HepG2 (cell line): Measurements from ENCODE around the gene NOC3L. TPM values are rescaled to one million over a fixed set of nuclear protein-coding genes. Genes with fewer than 3 reads are reported as not detected.
A peak's percentile ranks its signal among the peaks of the same experiment; 100 is the strongest.

Source experiments
- EHMT2 ChIP-seq: fragments of 200-600 bp; sonication (generic); IDR thresholded peaks from 2 replicates; pipeline ENCODE4 v1.7.0; 2017; ENCODE audit warnings: antibody characterized with exemption, low read depth, low read length, borderline replicate concordance
- ETS1 ChIP-seq: sonication (generic); formaldehyde crosslinking; IDR thresholded peaks from 2 replicates; pipeline ENCODE4 v1.4.0; 2020; ENCODE audit warnings: missing genetic modification reagents
- FOSL2 ChIP-seq: sonication (generic); formaldehyde crosslinking; IDR thresholded peaks from 2 replicates; pipeline ENCODE4 v1.4.0; 2020; ENCODE audit warnings: missing genetic modification reagents
- HNRNPLL ChIP-seq: fragments of 200-400 bp; formaldehyde crosslinking; IDR thresholded peaks from 2 replicates; pipeline ENCODE4 v1.6.1; 2017; ENCODE audit warnings: mild to moderate bottlenecking, low read depth, low read length; ENCODE audit not compliant: poor library complexity, severe bottlenecking
- HOMEZ ChIP-seq: IDR thresholded peaks from 2 replicates; pipeline ENCODE4 v1.6.1; 2016; ENCODE audit warnings: low read depth
- KLF9 ChIP-seq: IDR thresholded peaks from 2 replicates; pipeline ENCODE4 v1.6.1; 2016; ENCODE audit warnings: low read depth
- MYPOP ChIP-seq: sonication (generic); formaldehyde crosslinking; IDR thresholded peaks from 2 replicates; pipeline ENCODE4 v1.8.1; 2023; ENCODE audit warnings: mild to moderate bottlenecking, moderate library complexity, missing genetic modification reagents
- NFE2L2 ChIP-seq: fragments of 150-350 bp; IDR thresholded peaks from 2 replicates; pipeline ENCODE4 v1.6.1; 2014; ENCODE audit warnings: low read length
- POGZ ChIP-seq: sonication (generic); formaldehyde crosslinking; IDR thresholded peaks from 2 replicates; pipeline ENCODE4 v1.4.0; 2020; ENCODE audit warnings: mild to moderate bottlenecking, missing genetic modification reagents
- POLR2A ChIP-seq, 2 experiments: IDR thresholded peaks; 2 replicates each; pipeline ENCODE4 v1.6.1; 2011; ENCODE audit warnings: low read depth in 2 of 2, low read length in 2 of 2, mild to moderate bottlenecking in 1 of 2, moderate library complexity in 1 of 2; ENCODE audit not compliant: insufficient read depth in 1 of 2
- RARA ChIP-seq: IDR thresholded peaks from 2 replicates; pipeline ENCODE4 v1.6.1; 2016; ENCODE audit warnings: missing genetic modification reagents, missing compliant biosample characterization
- SAP130 ChIP-seq: IDR thresholded peaks from 2 replicates; pipeline ENCODE4 v1.6.1; 2016; ENCODE audit warnings: low read depth
- SIX1 ChIP-seq: sonication (generic); formaldehyde crosslinking; IDR thresholded peaks from 2 replicates; pipeline ENCODE4 v1.4.0; 2020; ENCODE audit warnings: missing genetic modification reagents, borderline replicate concordance
- SSRP1 ChIP-seq: IDR thresholded peaks from 2 replicates; pipeline ENCODE4 v1.6.1; 2016; ENCODE audit warnings: control low read depth
- SUZ12 ChIP-seq: fragments of 150-350 bp; IDR thresholded peaks from 2 replicates; pipeline ENCODE4 v1.6.1; 2014; ENCODE audit warnings: low read depth, low read length
- ZC3H4 ChIP-seq: sonication (generic); formaldehyde crosslinking; IDR thresholded peaks from 2 replicates; pipeline ENCODE4 v1.4.0; 2020; ENCODE audit warnings: missing genetic modification reagents, borderline replicate concordance
- ZFP82 ChIP-seq: sonication (generic); formaldehyde crosslinking; IDR thresholded peaks from 2 replicates; pipeline ENCODE4 v1.5.1; 2020; ENCODE audit warnings: mild to moderate bottlenecking, missing genetic modification reagents, borderline replicate concordance
- ZNF124 ChIP-seq: sonication (generic); formaldehyde crosslinking; IDR thresholded peaks from 2 replicates; pipeline ENCODE4 v1.4.0; 2020; ENCODE audit warnings: missing genetic modification reagents
- ZNF260 ChIP-seq: sonication (generic); formaldehyde crosslinking; IDR thresholded peaks from 2 replicates; pipeline ENCODE4 v1.4.0; 2020; ENCODE audit warnings: missing genetic modification reagents, low read depth, mild to moderate bottlenecking, borderline replicate concordance
- ZNF329 ChIP-seq: sonication (generic); formaldehyde crosslinking; IDR thresholded peaks from 2 replicates; pipeline ENCODE4 v1.9.0; 2021; ENCODE audit warnings: low read depth, mild to moderate bottlenecking, missing genetic modification reagents
- polyA plus RNA-seq, 8 experiments: library from polyadenylated mRNA; depleted of rRNA in 3 of 8; stranded (reverse) in 7 of 8; unstranded in 1 of 8; fragments of >200 nt; fragmentation: Illumina TruSeq in 4 of 8; extraction: Trizol in 4 of 8; gene quantifications; 2 replicates each; pipeline versions ENCODE4 v1.2.1 to v1.2.3, GENCODE V29; 2011 to 2016; ENCODE audit warnings: low read depth in 4 of 8, missing spikeins in 1 of 8, mixed read lengths in 1 of 8; ENCODE audit not compliant: insufficient read depth in 1 of 8
- total RNA-seq, 5 experiments: library from RNA; depleted of rRNA; stranded (reverse); fragments of >200 nt; fragmentation: Illumina TruSeq; extraction: Trizol; gene quantifications; 2 replicates each; pipeline ENCODE4 v1.2.3, GENCODE V29; 2016; ENCODE audit warnings: low read depth in 1 of 5
- TF ChIP-seq, protein P1 (sequence below): sonication (generic); formaldehyde crosslinking; IDR thresholded peaks from 2 replicates; pipeline ENCODE4 v1.4.0; 2020; ENCODE audit warnings: mild to moderate bottlenecking, missing genetic modification reagents, borderline replicate concordance
- TF ChIP-seq, protein P2 (sequence below): sonication (generic); formaldehyde crosslinking; IDR thresholded peaks from 2 replicates; pipeline ENCODE4 v1.4.0; 2020; ENCODE audit warnings: mild to moderate bottlenecking, missing genetic modification reagents
- TF ChIP-seq, protein P3 (sequence below): sonication (generic); formaldehyde crosslinking; IDR thresholded peaks from 2 replicates; pipeline ENCODE4 v1.4.0; 2020; ENCODE audit warnings: missing genetic modification reagents

The NOC3L gene
- total and polyA plus RNA-seq, 2 of the 13 experiments (the other 11 are each of a cell fraction or from before 2014, with no cell fraction given), result 7.8 to 36.6 TPM

DNA sequence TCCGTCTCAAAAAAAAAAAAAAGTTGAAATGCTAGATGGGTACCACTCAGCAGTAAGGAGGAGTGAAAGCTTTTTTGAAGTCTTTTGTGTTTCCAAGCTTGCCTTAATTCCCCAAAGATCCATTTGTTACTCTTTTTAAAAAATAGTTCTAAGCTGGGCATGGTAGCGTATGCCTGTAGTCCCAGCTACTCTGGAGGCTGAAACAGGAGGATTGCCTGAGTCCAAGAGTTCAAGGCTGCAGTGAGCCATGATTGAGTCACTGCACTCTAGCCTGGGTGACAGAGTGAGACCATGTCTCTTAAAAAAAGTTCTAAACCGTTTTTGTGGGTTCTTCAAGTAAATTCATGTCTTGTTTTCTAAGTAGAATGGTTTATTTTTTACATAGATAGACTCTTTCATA, 44.9 kb upstream of the NOC3L start (continued):
- TF ChIP-seq NFE2L2 (no peak), FOSL2 (peak; percentile 68), ZNF260 (CRISPR knock-in tag) (no peak), ZFP82 (no peak), ZC3H4 (CRISPR knock-in tag) (no peak), SUZ12 (no peak), SIX1 (CRISPR knock-in tag) (no peak), KLF9 (CRISPR knock-in tag) (no peak), ETS1 (CRISPR knock-in tag) (no peak), POLR2A (IDR thresholded peaks at IDR 0.05; ENCODE audit: insufficient read depth in 1 of 2, low read depth in 2 of 2, low read length in 2 of 2) (no peak), EHMT2 (no peak), RARA (no peak), SAP130 (CRISPR knock-in tag) (no peak), ZNF329 (CRISPR knock-in tag) (no peak), SSRP1 (no peak), MYPOP (CRISPR knock-in tag) (no peak), HOMEZ (peak; percentile 57; the same call in 1 of the 2 replicates), ZNF124 (CRISPR knock-in tag) (no peak), HNRNPLL (no peak), POGZ (CRISPR knock-in tag) (peak; percentile 36; the same call in 1 of the 2 replicates)
- TF ChIP-seq, protein P1, sequence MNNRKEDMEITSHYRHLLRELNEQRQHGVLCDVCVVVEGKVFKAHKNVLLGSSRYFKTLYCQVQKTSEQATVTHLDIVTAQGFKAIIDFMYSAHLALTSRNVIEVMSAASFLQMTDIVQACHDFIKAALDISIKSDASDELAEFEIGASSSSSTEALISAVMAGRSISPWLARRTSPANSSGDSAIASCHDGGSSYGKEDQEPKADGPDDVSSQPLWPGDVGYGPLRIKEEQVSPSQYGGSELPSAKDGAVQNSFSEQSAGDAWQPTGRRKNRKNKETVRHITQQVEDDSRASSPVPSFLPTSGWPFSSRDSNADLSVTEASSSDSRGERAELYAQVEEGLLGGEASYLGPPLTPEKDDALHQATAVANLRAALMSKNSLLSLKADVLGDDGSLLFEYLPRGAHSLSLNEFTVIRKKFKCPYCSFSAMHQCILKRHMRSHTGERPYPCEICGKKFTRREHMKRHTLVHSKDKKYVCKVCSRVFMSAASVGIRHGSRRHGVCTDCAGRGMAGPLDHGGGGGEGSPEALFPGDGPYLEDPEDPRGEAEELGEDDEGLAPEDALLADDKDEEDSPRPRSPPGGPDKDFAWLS, result no peak
- TF ChIP-seq, protein P2, sequence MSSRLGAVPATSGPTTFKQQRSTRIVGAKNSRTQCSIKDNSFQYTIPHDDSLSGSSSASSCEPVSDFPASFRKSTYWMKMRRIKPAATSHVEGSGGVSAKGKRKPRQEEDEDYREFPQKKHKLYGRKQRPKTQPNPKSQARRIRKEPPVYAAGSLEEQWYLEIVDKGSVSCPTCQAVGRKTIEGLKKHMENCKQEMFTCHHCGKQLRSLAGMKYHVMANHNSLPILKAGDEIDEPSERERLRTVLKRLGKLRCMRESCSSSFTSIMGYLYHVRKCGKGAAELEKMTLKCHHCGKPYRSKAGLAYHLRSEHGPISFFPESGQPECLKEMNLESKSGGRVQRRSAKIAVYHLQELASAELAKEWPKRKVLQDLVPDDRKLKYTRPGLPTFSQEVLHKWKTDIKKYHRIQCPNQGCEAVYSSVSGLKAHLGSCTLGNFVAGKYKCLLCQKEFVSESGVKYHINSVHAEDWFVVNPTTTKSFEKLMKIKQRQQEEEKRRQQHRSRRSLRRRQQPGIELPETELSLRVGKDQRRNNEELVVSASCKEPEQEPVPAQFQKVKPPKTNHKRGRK (CRISPR knock-in tag), result no peak
- TF ChIP-seq, protein P3, sequence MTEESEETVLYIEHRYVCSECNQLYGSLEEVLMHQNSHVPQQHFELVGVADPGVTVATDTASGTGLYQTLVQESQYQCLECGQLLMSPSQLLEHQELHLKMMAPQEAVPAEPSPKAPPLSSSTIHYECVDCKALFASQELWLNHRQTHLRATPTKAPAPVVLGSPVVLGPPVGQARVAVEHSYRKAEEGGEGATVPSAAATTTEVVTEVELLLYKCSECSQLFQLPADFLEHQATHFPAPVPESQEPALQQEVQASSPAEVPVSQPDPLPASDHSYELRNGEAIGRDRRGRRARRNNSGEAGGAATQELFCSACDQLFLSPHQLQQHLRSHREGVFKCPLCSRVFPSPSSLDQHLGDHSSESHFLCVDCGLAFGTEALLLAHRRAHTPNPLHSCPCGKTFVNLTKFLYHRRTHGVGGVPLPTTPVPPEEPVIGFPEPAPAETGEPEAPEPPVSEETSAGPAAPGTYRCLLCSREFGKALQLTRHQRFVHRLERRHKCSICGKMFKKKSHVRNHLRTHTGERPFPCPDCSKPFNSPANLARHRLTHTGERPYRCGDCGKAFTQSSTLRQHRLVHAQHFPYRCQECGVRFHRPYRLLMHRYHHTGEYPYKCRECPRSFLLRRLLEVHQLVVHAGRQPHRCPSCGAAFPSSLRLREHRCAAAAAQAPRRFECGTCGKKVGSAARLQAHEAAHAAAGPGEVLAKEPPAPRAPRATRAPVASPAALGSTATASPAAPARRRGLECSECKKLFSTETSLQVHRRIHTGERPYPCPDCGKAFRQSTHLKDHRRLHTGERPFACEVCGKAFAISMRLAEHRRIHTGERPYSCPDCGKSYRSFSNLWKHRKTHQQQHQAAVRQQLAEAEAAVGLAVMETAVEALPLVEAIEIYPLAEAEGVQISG (CRISPR knock-in tag), result no peak
